Mesothelial cell of epicardium (in vitro differentiated cells): ENCODE data around the gene ADCK2. TPM values are rescaled to one million over a fixed set of nuclear protein-coding genes. Genes with fewer than 3 reads are reported as not detected.
A peak's percentile ranks its signal among the peaks of the same experiment; 100 is the strongest.

Source experiments
- DNase-seq, 2 experiments: peaks; one replicate each; pipeline ENCODE4 v3.0.0; 2021; ENCODE audit warnings: low spot score in 2 of 2; ENCODE audit not compliant: unreplicated experiment in 2 of 2
- H3K27ac Mint-ChIP-seq: 2 replicates; pipeline ENCODE4 v1.8.0; 2021; ENCODE audit warnings: mixed read lengths
- H3K27me3 Mint-ChIP-seq: 2 replicates; pipeline ENCODE4 v1.8.0; 2021; ENCODE audit warnings: low read depth, mixed read lengths
- H3K36me3 Mint-ChIP-seq: 2 replicates; pipeline ENCODE4 v1.8.0; 2021; ENCODE audit warnings: mixed read lengths
- H3K4me1 Mint-ChIP-seq: 2 replicates; pipeline ENCODE4 v1.8.0; 2021; ENCODE audit warnings: mixed read lengths
- H3K4me3 Mint-ChIP-seq: 2 replicates; pipeline ENCODE4 v1.8.0; 2021; ENCODE audit warnings: mild to moderate bottlenecking, moderate library complexity, mixed read lengths
- H3K9me3 Mint-ChIP-seq: 2 replicates; pipeline ENCODE4 v1.8.0; 2021; ENCODE audit warnings: mixed read lengths
- total RNA-seq: library from RNA; stranded (reverse); gene quantifications from 3 replicates; pipeline ENCODE4 v1.2.1, GENCODE V29; 2021
- TF ChIP-seq, protein P1 (sequence below): fragments of 200-600 bp; sonication (generic); IDR thresholded peaks from one replicate; pipeline ENCODE4 v1.5.0; 2021; ENCODE audit warnings: antibody characterized with exemption; ENCODE audit not compliant: unreplicated experiment

ADCK2 gene
- total RNA-seq, 1 donor from 2014 or later, result 26.6 TPM

DNA sequence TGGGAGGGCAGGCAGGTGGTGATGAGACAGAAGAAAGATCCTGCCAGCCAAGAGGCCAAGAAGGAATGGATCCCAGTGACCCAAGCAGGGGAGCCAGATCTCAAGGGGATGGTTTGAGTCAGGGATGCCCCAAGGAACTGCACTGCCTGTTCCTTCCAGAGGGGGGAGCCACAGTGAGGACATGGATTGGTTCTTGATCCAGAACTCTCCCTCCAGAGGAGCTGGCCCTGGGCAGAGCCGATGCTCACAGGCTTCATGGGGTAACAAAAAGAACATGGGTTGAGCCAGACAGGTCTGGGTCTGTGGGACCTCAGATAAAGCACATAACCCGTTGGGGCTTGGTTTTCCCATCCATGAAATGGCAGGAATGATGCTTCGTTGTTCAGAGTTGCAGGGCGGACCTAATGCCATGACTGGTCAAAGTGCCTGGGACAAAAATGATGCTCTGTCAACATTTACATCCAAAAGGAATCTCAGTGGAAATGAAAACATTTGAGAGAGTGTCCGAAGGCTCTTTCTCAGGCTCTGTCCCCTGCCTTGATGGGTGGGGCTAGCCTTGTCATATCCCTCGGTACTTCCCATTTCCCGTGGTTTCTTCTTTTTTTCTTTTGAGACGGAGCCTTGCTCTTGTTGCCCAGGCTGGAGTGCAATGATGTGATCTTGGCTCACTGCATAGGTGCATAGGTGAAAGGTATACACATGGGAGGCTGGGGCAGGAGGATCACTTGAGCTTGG, 27.4 kb upstream of the ADCK2 start:
- Mint-ChIP-seq H3K4me3 (no peak overlapping the region), H3K27ac (no peak overlapping the region), H3K9me3 (no peaks in the 10 kb centered on the region), H3K36me3 (no peaks in the 10 kb centered on the region), H3K27me3 (no peaks in the 10 kb centered on the region), H3K4me1 (peaks cover 21% of the 10 kb centered on the region)
- no peak for DNase-seq
- TF ChIP-seq, protein P1, sequence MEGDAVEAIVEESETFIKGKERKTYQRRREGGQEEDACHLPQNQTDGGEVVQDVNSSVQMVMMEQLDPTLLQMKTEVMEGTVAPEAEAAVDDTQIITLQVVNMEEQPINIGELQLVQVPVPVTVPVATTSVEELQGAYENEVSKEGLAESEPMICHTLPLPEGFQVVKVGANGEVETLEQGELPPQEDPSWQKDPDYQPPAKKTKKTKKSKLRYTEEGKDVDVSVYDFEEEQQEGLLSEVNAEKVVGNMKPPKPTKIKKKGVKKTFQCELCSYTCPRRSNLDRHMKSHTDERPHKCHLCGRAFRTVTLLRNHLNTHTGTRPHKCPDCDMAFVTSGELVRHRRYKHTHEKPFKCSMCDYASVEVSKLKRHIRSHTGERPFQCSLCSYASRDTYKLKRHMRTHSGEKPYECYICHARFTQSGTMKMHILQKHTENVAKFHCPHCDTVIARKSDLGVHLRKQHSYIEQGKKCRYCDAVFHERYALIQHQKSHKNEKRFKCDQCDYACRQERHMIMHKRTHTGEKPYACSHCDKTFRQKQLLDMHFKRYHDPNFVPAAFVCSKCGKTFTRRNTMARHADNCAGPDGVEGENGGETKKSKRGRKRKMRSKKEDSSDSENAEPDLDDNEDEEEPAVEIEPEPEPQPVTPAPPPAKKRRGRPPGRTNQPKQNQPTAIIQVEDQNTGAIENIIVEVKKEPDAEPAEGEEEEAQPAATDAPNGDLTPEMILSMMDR, result no peak

- Mint-ChIP-seq H3K4me1 (peaks cover 14% of the 10 kb centered on the region), H3K36me3 (no peaks in the 10 kb centered on the region), H3K27me3 (no peaks in the 10 kb centered on the region), H3K4me3 (no peak overlapping the region), H3K27ac (no peak overlapping the region), H3K9me3 (no peaks in the 10 kb centered on the region)
- DNase-seq, result no peak
- TF ChIP-seq, protein P1, result no peak
Measured at GRCh38 chr7:140646931-140647647, 25.7 kb upstream of the ADCK2 start.

DNA sequence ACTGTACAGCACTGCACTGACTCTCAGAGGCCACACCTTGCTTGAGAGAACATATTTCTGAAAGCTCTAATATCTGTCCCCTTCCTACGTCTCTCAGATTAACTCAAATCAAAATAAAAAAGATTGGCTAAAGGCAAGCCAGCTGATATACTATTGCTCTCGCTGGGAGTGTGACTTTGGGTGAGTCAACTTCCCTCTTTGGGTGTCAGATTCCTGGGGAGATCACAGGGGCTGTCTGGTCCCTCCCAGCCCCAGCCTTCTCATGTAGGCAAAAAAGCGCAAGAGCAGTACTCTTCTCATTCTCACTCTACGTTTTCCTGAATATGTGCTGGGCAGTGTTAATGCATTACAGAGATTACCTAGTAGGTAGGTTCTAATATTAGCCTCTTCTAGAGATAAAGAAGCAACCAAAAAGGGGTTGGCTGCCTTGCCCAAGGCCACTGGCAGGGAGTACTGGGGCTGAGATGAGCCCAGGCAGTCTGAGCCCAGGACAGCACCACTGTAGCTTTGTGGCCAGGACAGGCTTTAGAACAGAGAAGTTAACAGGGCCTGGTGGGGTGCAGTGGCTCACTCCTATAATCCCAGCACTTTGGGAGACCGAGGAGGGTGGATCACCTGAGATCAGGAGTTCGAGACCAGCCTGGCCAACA, 23.1 kb upstream of the ADCK2 start:
- H3K27ac Mint-ChIP-seq, result no peak overlapping the region
- DNase-seq, result no peak
- no peaks in the 10 kb centered on the region for H3K36me3 Mint-ChIP-seq

GRCh38 chr7:140650367-140650766, 22.4 kb upstream of the ADCK2 start:
- TF ChIP-seq, protein P1, result no peak
- Mint-ChIP-seq H3K4me3 (no peak overlapping the region), H3K27ac (no peak overlapping the region), H3K36me3 (no peaks in the 10 kb centered on the region), H3K27me3 (no peaks in the 10 kb centered on the region), H3K4me1 (peaks cover 12% of the 10 kb centered on the region), H3K9me3 (no peaks in the 10 kb centered on the region)
- DNase-seq, result no peak

More for the DNA sequence above, 23.1 kb upstream of the ADCK2 start:
- Mint-ChIP-seq H3K4me1 (peaks cover 12% of the 10 kb centered on the region), H3K9me3 (no peaks in the 10 kb centered on the region), H3K4me3 (no peak overlapping the region), H3K27me3 (no peaks in the 10 kb centered on the region)
- TF ChIP-seq, protein P1, result no peak

GRCh38 chr7:140653319-140654108, 19.2 kb upstream of the ADCK2 start:
- Mint-ChIP-seq H3K4me3 (no peak overlapping the region), H3K27ac (no peak overlapping the region), H3K27me3 (no peaks in the 10 kb centered on the region), H3K36me3 (no peaks in the 10 kb centered on the region), H3K9me3 (no peaks in the 10 kb centered on the region), H3K4me1 (peaks cover 25% of the 10 kb centered on the region)
- peak; percentile 42 to 72 for DNase-seq
- TF ChIP-seq, protein P1, result peak; percentile 75
